Measurements from ENCODE around the gene NMB. TPM values are rescaled to one million over a fixed set of nuclear protein-coding genes. Genes with fewer than 3 reads are reported as not detected.

Gene NMB
- total and polyA plus RNA-seq, 2 of the 13 experiments (the other 11 are each of a cell fraction or from before 2014, with no cell fraction given), result 10.4 to 25.4 TPM

DNA sequence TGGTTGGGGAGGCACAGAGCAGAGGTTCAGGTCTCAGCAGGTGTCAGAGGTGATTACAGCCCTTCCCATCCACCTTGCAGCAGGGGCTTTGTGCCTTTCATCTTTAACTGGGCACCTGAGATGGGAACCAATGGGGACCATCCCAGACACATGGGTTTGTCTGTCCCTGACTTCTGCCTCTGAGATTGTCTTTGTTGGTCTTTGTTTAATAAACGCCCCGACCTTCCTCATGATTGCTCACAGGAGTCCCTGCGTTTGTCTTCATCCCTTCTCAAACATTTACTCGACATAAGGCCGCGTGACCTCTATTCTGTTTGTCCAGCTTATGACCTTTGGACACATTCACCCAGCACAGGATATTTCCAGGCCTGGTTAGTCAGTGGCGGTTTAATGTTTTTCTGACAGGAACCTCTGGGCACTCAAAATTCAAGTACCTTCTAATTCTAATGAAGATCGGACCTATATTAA, 51.3 kb downstream of the NMB start (continued):
- TF ChIP-seq, protein P1, sequence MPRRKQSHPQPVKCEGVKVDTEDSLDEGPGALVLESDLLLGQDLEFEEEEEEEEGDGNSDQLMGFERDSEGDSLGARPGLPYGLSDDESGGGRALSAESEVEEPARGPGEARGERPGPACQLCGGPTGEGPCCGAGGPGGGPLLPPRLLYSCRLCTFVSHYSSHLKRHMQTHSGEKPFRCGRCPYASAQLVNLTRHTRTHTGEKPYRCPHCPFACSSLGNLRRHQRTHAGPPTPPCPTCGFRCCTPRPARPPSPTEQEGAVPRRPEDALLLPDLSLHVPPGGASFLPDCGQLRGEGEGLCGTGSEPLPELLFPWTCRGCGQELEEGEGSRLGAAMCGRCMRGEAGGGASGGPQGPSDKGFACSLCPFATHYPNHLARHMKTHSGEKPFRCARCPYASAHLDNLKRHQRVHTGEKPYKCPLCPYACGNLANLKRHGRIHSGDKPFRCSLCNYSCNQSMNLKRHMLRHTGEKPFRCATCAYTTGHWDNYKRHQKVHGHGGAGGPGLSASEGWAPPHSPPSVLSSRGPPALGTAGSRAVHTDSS (CRISPR knock-in tag; conservative IDR thresholded peaks at IDR 0.05), result no peak
- TF ChIP-seq ZNF564 (CRISPR knock-in tag; IDR thresholded peaks at IDR 0.05) (no peak), ZNF616 (CRISPR knock-in tag; IDR thresholded peaks at IDR 0.05; ENCODE audit: low read depth) (no peak), HOXD1 (CRISPR knock-in tag; IDR thresholded peaks at IDR 0.05) (no peak), RCOR2 (CRISPR knock-in tag; IDR thresholded peaks at IDR 0.05) (peak; percentile 82), ZNF792 (CRISPR knock-in tag; IDR thresholded peaks at IDR 0.05) (peak; percentile 80), MEIS2 (CRISPR knock-in tag; IDR thresholded peaks at IDR 0.05) (peak; percentile 24; the same call in 1 of the 2 replicates), SMYD3 (CRISPR knock-in tag; IDR thresholded peaks at IDR 0.05) (peak; percentile 75; the same call in 1 of the 2 replicates), HMG20A (CRISPR knock-in tag; IDR thresholded peaks at IDR 0.05; ENCODE audit: borderline replicate concordance) (peak; percentile 92), FOXM1 (CRISPR knock-in tag; IDR thresholded peaks at IDR 0.05) (no peak), ZKSCAN5 (CRISPR knock-in tag; IDR thresholded peaks at IDR 0.05) (no peak), ZNF790 (CRISPR knock-in tag; IDR thresholded peaks at IDR 0.05; ENCODE audit: borderline replicate concordance) (no peak), FOXK1 (CRISPR knock-in tag; IDR thresholded peaks at IDR 0.05; ENCODE audit: borderline replicate concordance, low read depth) (peak; percentile 56; the same call in 1 of the 2 replicates), GATA4 (IDR thresholded peaks at IDR 0.05; ENCODE audit: borderline replicate concordance, low read depth) (0 out of 2 replicates have a peak, but pooled peaks have one; percentile 34), TCF7 (IDR thresholded peaks at IDR 0.05; ENCODE audit: low read depth) (peak; percentile 86), ZNF607 (CRISPR knock-in tag; IDR thresholded peaks at IDR 0.05; ENCODE audit: borderline replicate concordance) (no peak; the same call in 1 of the 2 replicates), SRSF1 (optimal IDR thresholded peaks at IDR 0.05; ENCODE audit: low read depth, low read length) (no peak), IKZF4 (CRISPR knock-in tag; IDR thresholded peaks at IDR 0.05; ENCODE audit: borderline replicate concordance, low read depth, not compliant biosample characterization) (no peak), NCOR1 (IDR thresholded peaks at IDR 0.05; ENCODE audit: borderline replicate concordance, low read length) (peak; percentile 84; the same call in 1 of the 2 replicates), FOXA1 (IDR thresholded peaks at IDR 0.05) (peak; percentile 59), FOXA1 (CRISPR knock-in tag; IDR thresholded peaks at IDR 0.05) (peak; percentile 89), NFIC (IDR thresholded peaks at IDR 0.05; ENCODE audit: low read length) (peak; percentile 81; the same call in 1 of the 2 replicates), LCORL (IDR thresholded peaks at IDR 0.05) (no peak), LCORL (CRISPR knock-in tag; IDR thresholded peaks at IDR 0.05) (peak; percentile 82), XBP1 (CRISPR knock-in tag; IDR thresholded peaks at IDR 0.05) (no peak)
- TF ChIP-seq, protein P2, sequence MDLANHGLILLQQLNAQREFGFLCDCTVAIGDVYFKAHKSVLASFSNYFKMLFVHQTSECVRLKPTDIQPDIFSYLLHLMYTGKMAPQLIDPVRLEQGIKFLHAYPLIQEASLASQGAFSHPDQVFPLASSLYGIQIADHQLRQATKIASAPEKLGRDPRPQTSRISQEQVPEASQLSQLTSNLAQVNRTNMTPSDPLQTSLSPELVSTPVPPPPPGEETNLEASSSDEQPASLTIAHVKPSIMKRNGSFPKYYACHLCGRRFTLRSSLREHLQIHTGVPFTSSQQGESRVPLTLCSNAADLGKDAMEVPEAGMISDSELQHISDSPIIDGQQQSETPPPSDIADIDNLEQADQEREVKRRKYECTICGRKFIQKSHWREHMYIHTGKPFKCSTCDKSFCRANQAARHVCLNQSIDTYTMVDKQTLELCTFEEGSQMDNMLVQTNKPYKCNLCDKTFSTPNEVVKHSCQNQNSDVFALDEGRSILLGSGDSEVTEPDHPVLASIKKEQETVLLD (CRISPR knock-in tag; IDR thresholded peaks at IDR 0.05; ENCODE audit: low read depth), result no peak
- TF ChIP-seq, protein P3, sequence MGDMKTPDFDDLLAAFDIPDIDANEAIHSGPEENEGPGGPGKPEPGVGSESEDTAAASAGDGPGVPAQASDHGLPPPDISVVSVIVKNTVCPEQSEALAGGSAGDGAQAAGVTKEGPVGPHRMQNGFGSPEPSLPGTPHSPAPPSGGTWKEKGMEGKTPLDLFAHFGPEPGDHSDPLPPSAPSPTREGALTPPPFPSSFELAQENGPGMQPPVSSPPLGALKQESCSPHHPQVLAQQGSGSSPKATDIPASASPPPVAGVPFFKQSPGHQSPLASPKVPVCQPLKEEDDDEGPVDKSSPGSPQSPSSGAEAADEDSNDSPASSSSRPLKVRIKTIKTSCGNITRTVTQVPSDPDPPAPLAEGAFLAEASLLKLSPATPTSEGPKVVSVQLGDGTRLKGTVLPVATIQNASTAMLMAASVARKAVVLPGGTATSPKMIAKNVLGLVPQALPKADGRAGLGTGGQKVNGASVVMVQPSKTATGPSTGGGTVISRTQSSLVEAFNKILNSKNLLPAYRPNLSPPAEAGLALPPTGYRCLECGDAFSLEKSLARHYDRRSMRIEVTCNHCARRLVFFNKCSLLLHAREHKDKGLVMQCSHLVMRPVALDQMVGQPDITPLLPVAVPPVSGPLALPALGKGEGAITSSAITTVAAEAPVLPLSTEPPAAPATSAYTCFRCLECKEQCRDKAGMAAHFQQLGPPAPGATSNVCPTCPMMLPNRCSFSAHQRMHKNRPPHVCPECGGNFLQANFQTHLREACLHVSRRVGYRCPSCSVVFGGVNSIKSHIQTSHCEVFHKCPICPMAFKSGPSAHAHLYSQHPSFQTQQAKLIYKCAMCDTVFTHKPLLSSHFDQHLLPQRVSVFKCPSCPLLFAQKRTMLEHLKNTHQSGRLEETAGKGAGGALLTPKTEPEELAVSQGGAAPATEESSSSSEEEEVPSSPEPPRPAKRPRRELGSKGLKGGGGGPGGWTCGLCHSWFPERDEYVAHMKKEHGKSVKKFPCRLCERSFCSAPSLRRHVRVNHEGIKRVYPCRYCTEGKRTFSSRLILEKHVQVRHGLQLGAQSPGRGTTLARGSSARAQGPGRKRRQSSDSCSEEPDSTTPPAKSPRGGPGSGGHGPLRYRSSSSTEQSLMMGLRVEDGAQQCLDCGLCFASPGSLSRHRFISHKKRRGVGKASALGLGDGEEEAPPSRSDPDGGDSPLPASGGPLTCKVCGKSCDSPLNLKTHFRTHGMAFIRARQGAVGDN (CRISPR knock-in tag; IDR thresholded peaks at IDR 0.05), result peak; percentile 16; the same call in 1 of the 2 replicates
